Smooth muscle cell (in vitro differentiated cells): ENCODE data around the gene OR2AE1. TPM values are rescaled to one million over a fixed set of nuclear protein-coding genes. Genes with fewer than 3 reads are reported as not detected.

Experiments used
- DNase-seq: peaks from one replicate; lab custom pipeline; 2025; ENCODE audit not compliant: unreplicated experiment; lab: John Stamatoyannopoulos, UW
- H2AFZ ChIP-seq: fragments of 200-600 bp; sonication (generic); 2 replicates; pipeline ENCODE4 v1.6.0; 2016; ENCODE audit warnings: antibody characterized with exemption, low read depth, mild to moderate bottlenecking
- H3F3A ChIP-seq: fragments of 200-600 bp; sonication (generic); 2 replicates; pipeline ENCODE4 v1.6.0; 2017; ENCODE audit warnings: antibody characterized with exemption, low read depth
- H3K27ac ChIP-seq: fragments of 200-600 bp; sonication (generic); 2 replicates; pipeline ENCODE4 v1.5.1; 2016; ENCODE audit warnings: low read depth, mild to moderate bottlenecking
- H3K27me3 ChIP-seq: fragments of 200-600 bp; sonication (generic); 2 replicates; pipeline ENCODE4 v1.6.1; 2016; ENCODE audit warnings: low read depth, mild to moderate bottlenecking
- H3K36me3 ChIP-seq: fragments of 200-600 bp; sonication (generic); 2 replicates; pipeline ENCODE4 v1.5.1; 2016; ENCODE audit warnings: low read depth
- H3K4me1 ChIP-seq: fragments of 200-600 bp; sonication (generic); 2 replicates; pipeline ENCODE4 v1.5.1; 2016; ENCODE audit warnings: low read depth
- H3K4me2 ChIP-seq: fragments of 200-600 bp; sonication (generic); 2 replicates; pipeline ENCODE4 v1.6.0; 2016; ENCODE audit warnings: mild to moderate bottlenecking
- H3K4me3 ChIP-seq: fragments of 200-600 bp; sonication (generic); 2 replicates; pipeline ENCODE4 v1.5.1; 2016; ENCODE audit warnings: mild to moderate bottlenecking
- H3K79me2 ChIP-seq: fragments of 200-600 bp; sonication (generic); 2 replicates; pipeline ENCODE4 v1.6.0; 2016; ENCODE audit warnings: low read depth, mild to moderate bottlenecking
- H3K9ac ChIP-seq: fragments of 200-600 bp; sonication (generic); 2 replicates; pipeline ENCODE4 v1.6.0; 2016; ENCODE audit warnings: low read depth
- H3K9me3 ChIP-seq: fragments of 200-600 bp; sonication (generic); replicated peaks from 2 replicates; pipeline ENCODE4 v1.5.1; 2016; ENCODE audit warnings: low read depth
- H4K20me1 ChIP-seq: fragments of 200-600 bp; sonication (generic); 2 replicates; pipeline ENCODE4 v1.6.0; 2016; ENCODE audit warnings: low read depth
- CTCF ChIP-seq: fragments of 200-600 bp; sonication (generic); IDR thresholded peaks from 2 replicates; pipeline ENCODE4 v1.5.1; 2017; ENCODE audit warnings: borderline replicate concordance, mild to moderate bottlenecking, antibody characterized with exemption; ENCODE audit not compliant: insufficient read depth, poor library complexity, severe bottlenecking
- WGBS: methylation state at CpG from one replicate; pipeline ENCODE4 v1.1.7; 2016; ENCODE audit warnings: low lambda C conversion rate; 5-methylcytosine and 5-hydroxymethylcytosine counted together
- polyA plus RNA-seq: library from polyadenylated mRNA; unstranded; fragments of >200 nt; fragmentation: Nextera tagmentation; extraction: Ambion mirVana; gene quantifications from 2 replicates; pipeline ENCODE4 v1.2.1, GENCODE V29; 2016
- total RNA-seq: library from RNA; depleted of rRNA; stranded (reverse); fragments of >200 nt; gene quantifications from 2 replicates; pipeline ENCODE4 v1.2.3, GENCODE V29; 2014

OR2AE1 gene
- total and polyA plus RNA-seq, 2 experiments from 2014 or later = not detected

DNA sequence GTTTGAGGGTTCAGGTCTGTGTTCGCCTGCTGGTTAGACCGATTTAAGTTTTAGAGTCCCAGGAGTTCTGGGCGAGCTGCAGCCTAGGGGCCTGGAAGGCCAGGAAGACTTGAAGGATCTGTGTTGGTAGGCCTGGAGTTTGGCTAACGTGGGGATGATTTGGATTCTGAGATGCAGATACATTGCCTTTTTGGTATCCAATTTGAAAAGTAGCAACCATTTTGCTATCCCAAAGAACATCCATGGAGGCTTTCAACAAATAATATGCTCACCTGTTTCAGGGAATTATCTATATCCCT is 42.9 kb upstream of the OR2AE1 start:
- Histone ChIP-seq H3K9me3 (no peaks in the 10 kb centered on the region), H3K4me1 (no peaks in the 10 kb centered on the region), H3K4me2 (no peak overlapping the region), H3K79me2 (no peaks in the 10 kb centered on the region), H3K4me3 (no peak overlapping the region), H3F3A (no peaks in the 10 kb centered on the region), H4K20me1 (no peaks in the 10 kb centered on the region), H3K27me3 (no peaks in the 10 kb centered on the region), H3K36me3 (no peaks in the 10 kb centered on the region), H2AFZ (no peak overlapping the region), H3K27ac (no peak overlapping the region), H3K9ac (no peak overlapping the region)
- no peak for TF ChIP-seq CTCF
- WGBS = 94% methylated on average over 4 of the region's 4 CpGs
- DNase-seq = no peak

DNA sequence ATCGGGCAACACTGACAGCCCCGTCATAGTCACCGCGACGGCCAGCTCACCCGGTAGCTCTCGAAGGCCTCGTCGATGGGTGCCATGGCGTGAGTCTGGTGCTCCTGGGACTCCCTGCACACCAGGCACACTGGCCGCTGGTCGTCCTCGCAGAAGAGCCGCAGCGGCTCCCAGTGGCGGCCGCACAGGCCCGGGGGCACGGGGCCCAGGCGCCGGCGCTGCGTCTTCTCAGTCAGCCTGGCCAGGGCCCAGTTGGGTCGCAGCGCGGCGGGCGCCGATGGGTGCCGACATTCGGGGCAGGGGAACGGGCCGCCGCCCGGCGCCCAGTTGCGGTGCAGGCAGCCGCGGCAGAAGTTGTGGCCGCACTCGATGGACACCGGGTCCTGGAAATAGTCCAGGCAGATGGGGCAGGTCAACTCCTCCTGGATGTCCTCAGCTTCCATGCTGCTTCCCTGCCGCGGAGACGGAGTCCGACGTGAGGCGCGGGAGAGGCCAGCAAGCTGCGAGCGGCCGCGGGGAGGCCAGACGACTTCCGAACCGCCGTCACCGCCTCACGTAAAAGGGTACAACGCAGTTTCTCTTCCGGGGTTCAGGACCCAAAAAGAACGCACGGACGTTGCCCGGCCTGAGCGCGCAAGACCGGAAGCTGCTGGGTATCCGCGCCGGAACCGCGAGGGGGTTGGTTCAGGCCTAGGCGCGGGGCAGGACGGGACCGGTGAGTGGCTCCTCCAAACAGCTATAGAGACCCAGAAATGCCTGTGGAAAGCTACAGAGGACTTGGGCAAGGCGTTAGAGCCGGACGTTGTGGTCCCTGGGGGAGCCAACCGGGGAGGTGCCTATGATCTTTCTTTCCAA is 42.4 kb upstream of the OR2AE1 start, which contains the start of gene TRIM4:
Gene TRIM4 (minus strand): TSS at position 572 of the 855 bp plus-strand sequence. CDS start 129 bp downstream, at position 443.
- H3K9ac ChIP-seq = no peak within 1 kb of the TSS
- DNase-seq = no peak
- H3K4me2 ChIP-seq = no peak within 1 kb of the TSS
- H3K27ac ChIP-seq = no peak within 1 kb of the TSS
- no peaks in the 10 kb centered on the region for H3K36me3 ChIP-seq
- 98% methylated on average over 81 of the region's 81 CpGs for WGBS
- no peaks in the 10 kb centered on the region for H3K79me2 ChIP-seq
- TF ChIP-seq CTCF = no peak
- no peaks in the 10 kb centered on the region for H3K4me1 ChIP-seq
- H2AFZ ChIP-seq = no peak within 1 kb of the TSS
- no peaks in the 10 kb centered on the region for H3K27me3 ChIP-seq
- H3K4me3 ChIP-seq = no peak within 1 kb of the TSS
- H3F3A ChIP-seq = no peaks in the 10 kb centered on the region
- H4K20me1 ChIP-seq = no peaks in the 10 kb centered on the region
- no peaks in the 10 kb centered on the region for H3K9me3 ChIP-seq

DNA sequence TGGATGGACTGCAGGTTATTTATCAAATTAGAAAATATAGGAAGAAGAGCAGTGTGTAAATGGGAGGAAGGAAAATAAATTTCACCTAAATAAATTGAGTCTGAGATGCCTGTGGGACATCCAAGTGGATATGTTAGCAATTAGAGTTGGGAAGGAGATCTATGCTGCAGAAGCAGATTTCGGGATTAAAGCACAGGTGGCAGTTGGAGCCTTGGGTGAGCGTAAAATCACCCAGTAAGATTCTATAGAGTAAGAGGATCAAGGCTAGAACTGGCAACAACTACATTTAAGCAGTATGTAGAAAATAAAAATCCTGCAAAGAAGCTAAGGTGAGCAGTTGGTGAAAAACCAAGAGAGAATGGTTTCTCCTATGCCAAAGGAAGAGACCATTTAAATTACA is 34.1 kb upstream of the OR2AE1 start:
- Histone ChIP-seq H3F3A (no peaks in the 10 kb centered on the region), H4K20me1 (no peaks in the 10 kb centered on the region), H3K4me1 (no peaks in the 10 kb centered on the region), H3K4me2 (no peak overlapping the region), H2AFZ (no peak overlapping the region), H3K4me3 (no peak overlapping the region), H3K79me2 (no peaks in the 10 kb centered on the region), H3K27ac (no peak overlapping the region), H3K36me3 (no peaks in the 10 kb centered on the region), H3K9ac (no peak overlapping the region), H3K27me3 (no peaks in the 10 kb centered on the region), H3K9me3 (no peaks in the 10 kb centered on the region)
- 95% methylated on average over 2 of the region's 2 CpGs for WGBS
- DNase-seq = no peak
- TF ChIP-seq CTCF = no peak

- no peaks in the 10 kb centered on the region for H3F3A ChIP-seq
- H3K4me3 ChIP-seq = no peak overlapping the region
- no peak overlapping the region for H2AFZ ChIP-seq
- DNase-seq = no peak
- no peak overlapping the region for H3K4me2 ChIP-seq
- H3K4me1 ChIP-seq = no peaks in the 10 kb centered on the region
- no peaks in the 10 kb centered on the region for H3K9me3 ChIP-seq
- no peak for TF ChIP-seq CTCF
- no peak overlapping the region for H3K9ac ChIP-seq
- no peak overlapping the region for H3K27ac ChIP-seq
- H3K27me3 ChIP-seq = no peaks in the 10 kb centered on the region
- H3K79me2 ChIP-seq = no peaks in the 10 kb centered on the region
- no peaks in the 10 kb centered on the region for H4K20me1 ChIP-seq
- H3K36me3 ChIP-seq = no peaks in the 10 kb centered on the region
- 88% methylated on average over 10 of the region's 10 CpGs for WGBS
Observed at GRCh38 chr7:99901581-99901980, 24.7 kb upstream of the OR2AE1 start.
